Stomach smooth muscle (tissue), 2 donors: ENCODE measurements around the gene PRDX3.

Experiments used
- H3K27ac ChIP-seq: one replicate; pipeline ENCODE4 v1.7.0; 2013; ENCODE audit warnings: mild to moderate bottlenecking, low read length, inconsistent platforms
- H3K27me3 ChIP-seq, 2 donors: one replicate each; pipeline ENCODE4 v1.7.0; 2013; ENCODE audit warnings: low read length in 2 of 2; ENCODE audit not compliant: insufficient read depth in 2 of 2, control insufficient read depth in 1 of 2
- H3K36me3 ChIP-seq, 2 donors: one replicate each; pipeline ENCODE4 v1.7.0; 2013; ENCODE audit warnings: low read length in 2 of 2; ENCODE audit not compliant: control insufficient read depth in 2 of 2, insufficient read depth in 2 of 2
- H3K4me1 ChIP-seq: one replicate; pipeline ENCODE4 v1.7.0; 2013; ENCODE audit warnings: low read length; ENCODE audit not compliant: control insufficient read depth, insufficient read depth
- H3K4me3 ChIP-seq, 2 donors: one replicate each; pipeline ENCODE4 v1.7.0; 2013; ENCODE audit warnings: low read length in 2 of 2
- H3K9ac ChIP-seq, 2 donors: one replicate each; pipeline ENCODE4 v1.7.0; 2013; ENCODE audit warnings: low read length in 2 of 2, mild to moderate bottlenecking in 1 of 2
- H3K9me3 ChIP-seq, 2 donors: one replicate each; pipeline ENCODE4 v1.7.0; 2013; ENCODE audit warnings: low read length in 2 of 2; ENCODE audit not compliant: control insufficient read depth in 2 of 2
- donor health status: healthy.
- donor health status: Pancreatic carcinoma.

The PRDX3 gene

GRCh38 chr10:119215371-119215770 is 36.8 kb upstream of the PRDX3 start:
- Histone ChIP-seq H3K9ac (no peak overlapping the region), H3K9me3 (no peaks in the 10 kb centered on the region), H3K27ac (no peak overlapping the region), H3K4me3 (no peak overlapping the region), H3K4me1 (peaks cover 41% of the 10 kb centered on the region), H3K27me3 (no peaks in the 10 kb centered on the region), H3K36me3 (no peaks in the 10 kb centered on the region)

- Histone ChIP-seq H3K4me1 (peaks cover 37% of the 10 kb centered on the region), H3K27ac (peak overlapping the region; percentile 37), H3K36me3 (no peaks in the 10 kb centered on the region), H3K27me3 (no peaks in the 10 kb centered on the region), H3K9me3 (no peaks in the 10 kb centered on the region), H3K4me3 (peak overlapping the region; percentile 34 to 50), H3K9ac (peak overlapping the region; percentile 39 to 65)
Measured at GRCh38 chr10:119211625-119212441, 33.2 kb upstream of the PRDX3 start.

- no peaks in the 10 kb centered on the region for H3K36me3 ChIP-seq
- H3K27me3 ChIP-seq = no peaks in the 10 kb centered on the region
- H3K9me3 ChIP-seq = no peaks in the 10 kb centered on the region
- peaks cover 41% of the 10 kb centered on the region for H3K4me1 ChIP-seq
- H3K9ac ChIP-seq = peak overlapping the region in 1 of 2 donors; percentile 39
- peak overlapping the region; percentile 37 for H3K27ac ChIP-seq
- H3K4me3 ChIP-seq = peak overlapping the region; percentile 34 to 50
Measured at GRCh38 chr10:119211176-119211575, 32.6 kb upstream of the PRDX3 start.

GRCh38 chr10:119210633-119211032 is 32.0 kb upstream of the PRDX3 start:
- no peak overlapping the region for H3K9ac ChIP-seq
- H3K27ac ChIP-seq = peak overlapping the region; percentile 37
- H3K36me3 ChIP-seq = no peaks in the 10 kb centered on the region
- no peaks in the 10 kb centered on the region for H3K27me3 ChIP-seq
- no peaks in the 10 kb centered on the region for H3K9me3 ChIP-seq
- H3K4me1 ChIP-seq = peaks cover 46% of the 10 kb centered on the region
- H3K4me3 ChIP-seq = no peak overlapping the region

- H3K4me3 ChIP-seq = peak overlapping the region; percentile 89 to 92
- peaks cover 47% of the 10 kb centered on the region for H3K4me1 ChIP-seq
- H3K36me3 ChIP-seq = no peaks in the 10 kb centered on the region
- H3K9ac ChIP-seq = peak overlapping the region; percentile 69 to 82
- H3K27me3 ChIP-seq = no peaks in the 10 kb centered on the region
- peak overlapping the region; percentile 88 for H3K27ac ChIP-seq
- no peaks in the 10 kb centered on the region for H3K9me3 ChIP-seq
Measured at GRCh38 chr10:119209736-119210355, 31.2 kb upstream of the PRDX3 start.

GRCh38 chr10:119209035-119209735 is 30.6 kb upstream of the PRDX3 start:
- H3K9ac ChIP-seq = peak overlapping the region; percentile 69 to 82
- peaks cover 47% of the 10 kb centered on the region for H3K4me1 ChIP-seq
- H3K9me3 ChIP-seq = no peaks in the 10 kb centered on the region
- peak overlapping the region; percentile 89 to 92 for H3K4me3 ChIP-seq
- no peaks in the 10 kb centered on the region for H3K36me3 ChIP-seq
- peak overlapping the region; percentile 88 for H3K27ac ChIP-seq
- no peaks in the 10 kb centered on the region for H3K27me3 ChIP-seq

GRCh38 chr10:119208553-119208940 is 29.9 kb upstream of the PRDX3 start:
- H3K9me3 ChIP-seq = no peaks in the 10 kb centered on the region
- H3K27ac ChIP-seq = peak overlapping the region; percentile 88
- peak overlapping the region; percentile 69 to 82 for H3K9ac ChIP-seq
- H3K36me3 ChIP-seq = no peaks in the 10 kb centered on the region
- peak overlapping the region; percentile 89 to 92 for H3K4me3 ChIP-seq
- no peaks in the 10 kb centered on the region for H3K27me3 ChIP-seq
- peaks cover 44% of the 10 kb centered on the region for H3K4me1 ChIP-seq

GRCh38 chr10:119207713-119208552 is 29.3 kb upstream of the PRDX3 start:
- H3K9me3 ChIP-seq = no peaks in the 10 kb centered on the region
- H3K27ac ChIP-seq = peak overlapping the region; percentile 88
- H3K27me3 ChIP-seq = no peaks in the 10 kb centered on the region
- no peaks in the 10 kb centered on the region for H3K36me3 ChIP-seq
- H3K9ac ChIP-seq = peak overlapping the region; percentile 69 to 82
- H3K4me1 ChIP-seq = peaks cover 42% of the 10 kb centered on the region
- peak overlapping the region; percentile 89 to 92 for H3K4me3 ChIP-seq

- Histone ChIP-seq H3K4me1 (peaks cover 36% of the 10 kb centered on the region), H3K4me3 (peak within 1 kb of the TSS; percentile 89 to 92), H3K9ac (peak within 1 kb of the TSS; percentile 69 to 82), H3K36me3 (no peaks in the 10 kb centered on the region), H3K27me3 (no peaks in the 10 kb centered on the region), H3K27ac (peak within 1 kb of the TSS; percentile 88), H3K9me3 (no peaks in the 10 kb centered on the region)
Measured at GRCh38 chr10:119207366-119207666, 28.7 kb upstream of the PRDX3 start, which contains the start of gene GRK5. Gene GRK5 (plus strand): TSS chr10:119207571. CDS start chr10:119207918, 347 bp downstream.
